Endodermal cell (in vitro differentiated cells): Measurements from ENCODE around the gene AMFR. TPM values are rescaled to one million over a fixed set of nuclear protein-coding genes. Genes with fewer than 3 reads are reported as not detected.

ENCODE experiments used
- DNase-seq: peaks from one replicate; pipeline ENCODE4 v3.0.0-alpha.2; 2017
- H3K27ac ChIP-seq: 2 replicates; pipeline ENCODE4 v1.5.1; 2013; ENCODE audit warnings: mild to moderate bottlenecking, low read depth, low read length, moderate library complexity
- H3K27me3 ChIP-seq: 2 replicates; pipeline ENCODE4 v1.6.1; 2013; ENCODE audit warnings: mild to moderate bottlenecking, low read length, moderate library complexity; ENCODE audit not compliant: insufficient read depth, control insufficient read depth, poor library complexity, severe bottlenecking
- H3K36me3 ChIP-seq: 2 replicates; pipeline ENCODE4 v1.7.0; 2013; ENCODE audit warnings: mild to moderate bottlenecking, low read length, moderate library complexity; ENCODE audit not compliant: control insufficient read depth, insufficient read depth
- H3K4me1 ChIP-seq: one replicate; pipeline ENCODE4 v1.7.0; 2013; ENCODE audit warnings: low read length; ENCODE audit not compliant: control insufficient read depth, insufficient read depth
- H3K4me3 ChIP-seq: 2 replicates; pipeline ENCODE4 v1.5.1; 2013; ENCODE audit warnings: mild to moderate bottlenecking, low read length, moderate library complexity
- H3K9ac ChIP-seq: 2 replicates; pipeline ENCODE4 v1.6.1; 2013; ENCODE audit warnings: mild to moderate bottlenecking, low read length, moderate library complexity; ENCODE audit not compliant: poor library complexity, severe bottlenecking; ENCODE audit errors: extremely low read depth
- H3K9me3 ChIP-seq: 2 replicates; pipeline ENCODE4 v1.6.1; 2013; ENCODE audit warnings: mild to moderate bottlenecking, low read length, moderate library complexity; ENCODE audit not compliant: control insufficient read depth
- H3K27ac Mint-ChIP-seq: 2 replicates; pipeline ENCODE4 v1.8.0; 2020; ENCODE audit warnings: mixed read lengths
- H3K27me3 Mint-ChIP-seq: 2 replicates; pipeline ENCODE4 v1.8.0; 2021; ENCODE audit warnings: mild to moderate bottlenecking, mixed read lengths; ENCODE audit not compliant: insufficient read depth
- H3K36me3 Mint-ChIP-seq: 2 replicates; pipeline ENCODE4 v1.8.0; 2020; ENCODE audit warnings: low read depth, mixed read lengths
- H3K4me1 Mint-ChIP-seq: 2 replicates; pipeline ENCODE4 v1.8.0; 2020; ENCODE audit warnings: mixed read lengths
- H3K4me3 Mint-ChIP-seq: 2 replicates; pipeline ENCODE4 v1.8.0; 2020; ENCODE audit warnings: mild to moderate bottlenecking, moderate library complexity, mixed read lengths
- H3K9me3 Mint-ChIP-seq: 2 replicates; pipeline ENCODE4 v1.8.0; 2020; ENCODE audit warnings: mild to moderate bottlenecking, mixed read lengths
- WGBS, 2 experiments: methylation state at CpG; one replicate each; pipeline versions ENCODE4 v1.1.5 to v1.1.7; 2013; ENCODE audit warnings: missing lambda C conversion rate in 2 of 2, mixed read lengths in 1 of 2; ENCODE audit not compliant: insufficient coverage in 1 of 2, insufficient read length in 1 of 2; 5-methylcytosine and 5-hydroxymethylcytosine counted together
- total RNA-seq, 2 donors: library from RNA; stranded (reverse); fragmentation: NEBNext Ultra II Directional in 1 of 2; extraction: Animal tissue kit (Norgen Biotek cat#: 25700) in 1 of 2; gene quantifications; 2 replicates in 1 of 2; 3 replicates in 1 of 2; pipeline ENCODE4 v1.2.1, GENCODE V29; 2021
- TF ChIP-seq, protein P1 (sequence below): fragments of 200-600 bp; sonication (generic); conservative IDR thresholded peaks from 2 replicates; pipeline ENCODE4 v1.5.0; 2021; ENCODE audit warnings: antibody characterized with exemption, mild to moderate bottlenecking

AMFR gene
- total RNA-seq, 2 donors from 2014 or later, result 77.0 to 81.6 TPM

DNA sequence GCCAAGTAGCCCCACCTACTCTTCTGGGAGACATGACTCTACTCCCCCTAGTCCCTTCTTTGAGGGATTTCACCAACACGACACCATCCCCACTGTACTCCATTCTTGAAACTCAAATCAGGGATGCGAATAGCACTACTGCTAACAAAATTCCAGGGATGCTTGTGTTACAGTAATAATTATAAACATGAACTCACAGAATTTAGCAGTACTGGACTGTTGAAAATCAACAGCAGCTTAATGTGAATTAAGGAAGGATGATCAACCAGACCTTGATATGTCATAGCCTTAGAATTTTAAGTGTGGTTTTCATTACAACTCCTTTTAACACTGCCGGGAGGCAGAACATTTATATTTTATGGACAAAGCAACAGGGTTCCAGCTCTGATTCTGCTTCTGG lies 37.9 kb downstream of the AMFR start:
- peaks cover 17% of the 10 kb centered on the region for H3K9me3 ChIP-seq
- Mint-ChIP-seq H3K9me3 (peaks cover 25% of the 10 kb centered on the region), H3K27me3 (no peaks in the 10 kb centered on the region), H3K27ac (no peak overlapping the region), H3K4me1 (no peaks in the 10 kb centered on the region), H3K4me3 (no peak overlapping the region), H3K36me3 (peaks cover 88% of the 10 kb centered on the region)
- no peaks in the 10 kb centered on the region for H3K4me1 ChIP-seq
- 92 to 100% methylated on average over 1 to 3 of the region's 3 CpGs for WGBS, 2 experiments
- no peak overlapping the region for H3K27ac ChIP-seq
- no peak overlapping the region for H3K9ac ChIP-seq
- TF ChIP-seq, protein P1, sequence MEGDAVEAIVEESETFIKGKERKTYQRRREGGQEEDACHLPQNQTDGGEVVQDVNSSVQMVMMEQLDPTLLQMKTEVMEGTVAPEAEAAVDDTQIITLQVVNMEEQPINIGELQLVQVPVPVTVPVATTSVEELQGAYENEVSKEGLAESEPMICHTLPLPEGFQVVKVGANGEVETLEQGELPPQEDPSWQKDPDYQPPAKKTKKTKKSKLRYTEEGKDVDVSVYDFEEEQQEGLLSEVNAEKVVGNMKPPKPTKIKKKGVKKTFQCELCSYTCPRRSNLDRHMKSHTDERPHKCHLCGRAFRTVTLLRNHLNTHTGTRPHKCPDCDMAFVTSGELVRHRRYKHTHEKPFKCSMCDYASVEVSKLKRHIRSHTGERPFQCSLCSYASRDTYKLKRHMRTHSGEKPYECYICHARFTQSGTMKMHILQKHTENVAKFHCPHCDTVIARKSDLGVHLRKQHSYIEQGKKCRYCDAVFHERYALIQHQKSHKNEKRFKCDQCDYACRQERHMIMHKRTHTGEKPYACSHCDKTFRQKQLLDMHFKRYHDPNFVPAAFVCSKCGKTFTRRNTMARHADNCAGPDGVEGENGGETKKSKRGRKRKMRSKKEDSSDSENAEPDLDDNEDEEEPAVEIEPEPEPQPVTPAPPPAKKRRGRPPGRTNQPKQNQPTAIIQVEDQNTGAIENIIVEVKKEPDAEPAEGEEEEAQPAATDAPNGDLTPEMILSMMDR, result no peak
- H3K4me3 ChIP-seq, result no peak overlapping the region
- no peaks in the 10 kb centered on the region for H3K27me3 ChIP-seq
- peaks cover 81% of the 10 kb centered on the region for H3K36me3 ChIP-seq
- no peak for DNase-seq

DNA sequence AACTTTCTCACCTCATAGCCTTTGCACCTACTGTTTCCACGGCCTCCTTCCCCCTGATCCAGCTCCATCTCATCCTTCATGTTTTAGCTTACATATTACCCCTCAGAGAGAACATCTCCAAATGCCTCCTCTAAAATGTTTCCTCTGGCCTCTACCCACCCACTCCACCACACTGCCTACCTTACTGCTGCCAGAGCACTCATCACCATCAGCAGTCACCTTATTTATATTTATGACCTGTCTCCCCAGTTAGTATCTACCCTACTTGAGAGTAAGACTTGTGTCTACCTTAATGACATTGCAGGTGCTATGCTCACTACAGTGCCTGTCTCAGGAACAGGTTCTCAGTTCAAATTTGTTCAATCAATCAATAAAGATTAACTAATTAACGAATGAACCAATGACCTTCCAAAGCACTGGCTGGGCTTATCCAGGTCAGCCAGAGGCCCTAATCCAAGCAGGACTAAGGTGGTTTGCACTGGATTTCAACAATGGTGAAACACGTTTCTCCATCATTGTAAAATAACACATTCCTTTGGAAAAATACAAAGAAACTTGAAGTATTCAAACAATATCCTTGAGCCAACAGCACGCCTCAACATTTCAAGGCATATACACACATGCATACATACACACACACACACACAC lies 41.1 kb downstream of the AMFR start:
- no peak overlapping the region for H3K27ac ChIP-seq
- WGBS, 2 experiments, result 88 to 100% methylated on average over 2 to 4 of the region's 4 CpGs
- H3K9me3 Mint-ChIP-seq, result peaks cover 39% of the 10 kb centered on the region
- TF ChIP-seq, protein P1, result no peak
- H3K4me1 Mint-ChIP-seq, result no peaks in the 10 kb centered on the region
- H3K27me3 ChIP-seq, result no peaks in the 10 kb centered on the region
- H3K4me3 Mint-ChIP-seq, result no peak overlapping the region
- H3K27me3 Mint-ChIP-seq, result no peaks in the 10 kb centered on the region
- no peak overlapping the region for H3K9ac ChIP-seq
- no peak overlapping the region for H3K27ac Mint-ChIP-seq
- no peak overlapping the region for H3K4me3 ChIP-seq
- no peaks in the 10 kb centered on the region for H3K4me1 ChIP-seq
- H3K36me3 Mint-ChIP-seq, result peaks cover 88% of the 10 kb centered on the region
- no peak for DNase-seq
- peaks cover 41% of the 10 kb centered on the region for H3K9me3 ChIP-seq
- H3K36me3 ChIP-seq, result peaks cover 93% of the 10 kb centered on the region

DNA sequence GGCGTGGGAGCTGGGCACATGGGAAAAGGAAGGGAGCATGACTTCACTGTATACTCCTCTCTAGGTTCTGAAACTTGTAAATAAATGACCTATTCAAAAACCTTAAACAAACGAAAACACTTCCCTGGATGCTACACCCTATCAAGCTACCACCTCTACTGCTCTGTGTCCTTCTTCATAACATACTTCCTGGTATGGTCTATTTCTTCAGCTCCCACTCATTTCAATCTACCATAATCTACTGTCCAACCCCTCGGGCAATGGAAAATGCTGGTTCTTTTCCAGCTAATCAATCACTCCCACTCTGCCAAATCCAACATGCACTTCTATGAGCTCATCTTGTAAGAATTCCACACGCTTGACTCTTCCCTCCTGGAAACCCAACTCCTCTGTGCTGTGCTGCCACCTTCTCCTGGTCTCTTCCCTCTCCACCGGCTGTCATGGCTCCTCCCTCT lies 42.4 kb downstream of the AMFR start:
- H3K4me1 ChIP-seq, result no peaks in the 10 kb centered on the region
- 85 to 89% methylated on average over 3 to 5 of the region's 5 CpGs for WGBS, 2 experiments
- peaks cover 94% of the 10 kb centered on the region for H3K36me3 ChIP-seq
- no peak for DNase-seq
- no peaks in the 10 kb centered on the region for H3K27me3 ChIP-seq
- no peak overlapping the region for H3K4me3 Mint-ChIP-seq
- TF ChIP-seq, protein P1, result no peak
- no peak overlapping the region for H3K27ac ChIP-seq
- peaks cover 92% of the 10 kb centered on the region for H3K36me3 Mint-ChIP-seq
- H3K4me1 Mint-ChIP-seq, result no peaks in the 10 kb centered on the region
- H3K9me3 ChIP-seq, result peaks cover 52% of the 10 kb centered on the region
- no peak overlapping the region for H3K27ac Mint-ChIP-seq
- no peaks in the 10 kb centered on the region for H3K27me3 Mint-ChIP-seq
- H3K9ac ChIP-seq, result no peak overlapping the region
- H3K9me3 Mint-ChIP-seq, result peaks cover 49% of the 10 kb centered on the region
- H3K4me3 ChIP-seq, result no peak overlapping the region
